ENCODE results near the gene TMA7. TPM values are rescaled to one million over a fixed set of nuclear protein-coding genes. Genes with fewer than 3 reads are reported as not detected.

Gene TMA7
- total and polyA plus RNA-seq, 4 donors, result 75.2 to 241 (median 113) TPM

DNA sequence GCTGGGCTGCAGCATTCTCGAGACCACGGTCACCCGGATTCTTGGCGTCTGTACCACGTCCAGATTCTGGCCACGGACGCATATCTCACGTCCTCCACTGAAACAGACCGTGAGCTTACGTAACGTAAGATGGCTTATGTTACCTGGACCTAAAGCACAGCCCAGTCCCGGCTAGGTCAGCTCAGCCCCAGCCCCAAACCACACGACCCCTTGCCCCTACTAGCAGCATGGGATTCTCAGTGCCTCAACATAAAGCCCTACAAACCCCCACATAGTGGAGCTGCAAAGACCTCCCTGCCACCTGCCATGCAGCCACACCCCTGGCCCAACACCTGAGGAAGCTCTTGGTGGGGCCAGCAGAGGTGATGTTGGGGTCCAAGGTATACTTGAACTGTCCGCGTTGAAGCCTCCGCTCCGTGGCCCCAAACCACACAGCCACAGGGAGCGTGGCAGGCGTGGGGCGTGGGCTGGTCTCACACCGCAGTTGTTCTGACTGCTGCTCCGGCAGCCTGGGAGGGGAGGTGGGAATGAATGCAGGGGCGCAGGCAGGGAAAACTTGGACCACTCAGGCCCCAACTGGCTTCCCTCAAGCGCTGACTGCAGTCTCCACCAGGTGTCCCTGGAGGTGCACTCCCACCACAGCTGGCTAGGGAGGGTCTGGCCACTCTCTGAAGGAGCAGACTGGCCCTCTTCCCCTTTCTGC, 24.7 kb upstream of the TMA7 start:
- TF ChIP-seq RXRA (IDR thresholded peaks at IDR 0.05) (no peak), FOXA2 (IDR thresholded peaks at IDR 0.05) (no peak), NR2F2 (IDR thresholded peaks at IDR 0.05) (no peak)
- TF ChIP-seq, protein P1, sequence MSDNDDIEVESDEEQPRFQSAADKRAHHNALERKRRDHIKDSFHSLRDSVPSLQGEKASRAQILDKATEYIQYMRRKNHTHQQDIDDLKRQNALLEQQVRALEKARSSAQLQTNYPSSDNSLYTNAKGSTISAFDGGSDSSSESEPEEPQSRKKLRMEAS (IDR thresholded peaks at IDR 0.05), result no peak
- H3K9ac ChIP-seq (ENCODE audit: low read depth in 1 of 2, low read length in 2 of 2), result no peak overlapping the region
- H3K27ac ChIP-seq (ENCODE audit: low read depth in 1 of 2, low read length in 2 of 2), result no peak overlapping the region
- WGBS, result 92% methylated on average over 24 of the region's 24 CpGs
- no peaks in the 10 kb centered on the region for H3K4me1 ChIP-seq (ENCODE audit: control insufficient read depth in 4 of 4, insufficient read depth in 4 of 4, low read length in 3 of 4)
- no peaks in the 10 kb centered on the region for H3K9me3 ChIP-seq (ENCODE audit: control insufficient read depth in 4 of 4, low read length in 3 of 4)
- no peak for DNase-seq (ENCODE audit: low spot score)
- H3K4me3 ChIP-seq (ENCODE audit: low read depth in 1 of 3, low read length in 3 of 3), result no peak overlapping the region
- no peaks in the 10 kb centered on the region for H3K27me3 ChIP-seq (ENCODE audit: control insufficient read depth in 4 of 4, insufficient read depth in 4 of 4, low read length in 3 of 4)
- H3K36me3 ChIP-seq (ENCODE audit: control insufficient read depth in 4 of 4, insufficient read depth in 3 of 4, low read depth in 1 of 4, low read length in 3 of 4), result peaks cover 21 to 93% (median 52%) of the 10 kb centered on the region in 4 donors

DNA sequence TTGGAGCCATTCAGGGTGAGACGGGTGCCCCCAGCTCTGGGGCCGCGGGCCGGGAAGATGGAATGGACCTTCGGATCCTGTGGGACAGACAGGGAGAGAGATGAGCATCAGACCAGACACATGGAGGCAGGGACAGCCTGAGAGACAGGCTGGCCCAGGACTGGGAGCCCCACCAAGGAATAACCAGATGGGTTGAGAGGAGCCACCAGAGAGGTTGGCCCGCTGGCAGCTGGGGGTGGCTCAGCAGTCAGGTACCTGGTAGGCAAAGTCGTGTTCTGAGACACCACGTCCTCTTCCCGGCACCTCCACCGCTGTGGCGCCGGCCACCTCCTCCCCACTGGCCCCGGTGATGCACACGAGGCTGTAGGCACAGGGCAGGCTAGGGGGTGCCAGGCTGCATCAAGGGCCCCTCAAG, 24.0 kb upstream of the TMA7 start:
- 91% methylated on average over 14 of the region's 14 CpGs for WGBS
- H3K4me3 ChIP-seq (ENCODE audit: low read depth in 1 of 3, low read length in 3 of 3), result no peak overlapping the region
- H3K9me3 ChIP-seq (ENCODE audit: control insufficient read depth in 4 of 4, low read length in 3 of 4), result no peaks in the 10 kb centered on the region
- TF ChIP-seq, protein P2, sequence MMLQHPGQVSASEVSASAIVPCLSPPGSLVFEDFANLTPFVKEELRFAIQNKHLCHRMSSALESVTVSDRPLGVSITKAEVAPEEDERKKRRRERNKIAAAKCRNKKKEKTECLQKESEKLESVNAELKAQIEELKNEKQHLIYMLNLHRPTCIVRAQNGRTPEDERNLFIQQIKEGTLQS (IDR thresholded peaks at IDR 0.05), result no peak
- TF ChIP-seq TAF1 (conservative IDR thresholded peaks at IDR 0.05), result no peak
- no peak for TF ChIP-seq HNF4A (conservative IDR thresholded peaks at IDR 0.05)
- no peak for TF ChIP-seq RXRA (IDR thresholded peaks at IDR 0.05)
- TF ChIP-seq GABPA (IDR thresholded peaks at IDR 0.05 in 1 of 2, conservative IDR thresholded peaks at IDR 0.05 in 1 of 2), result no peak
- no peak for TF ChIP-seq FOXA2 (IDR thresholded peaks at IDR 0.05)
- TF ChIP-seq YY1 (IDR thresholded peaks at IDR 0.05), result no peak
- no peak for TF ChIP-seq FOXA1 (IDR thresholded peaks at IDR 0.05)
- H3K36me3 ChIP-seq (ENCODE audit: control insufficient read depth in 4 of 4, insufficient read depth in 3 of 4, low read depth in 1 of 4, low read length in 3 of 4), result peaks cover 15 to 90% (median 46%) of the 10 kb centered on the region in 4 donors
- peaks cover 0 to 4% (median 1%) of the 10 kb centered on the region in 4 donors for H3K4me1 ChIP-seq (ENCODE audit: control insufficient read depth in 4 of 4, insufficient read depth in 4 of 4, low read length in 3 of 4)
- H3K9ac ChIP-seq (ENCODE audit: low read depth in 1 of 2, low read length in 2 of 2), result no peak overlapping the region
- no peak for DNase-seq (ENCODE audit: low spot score)
- H3K27ac ChIP-seq (ENCODE audit: low read depth in 1 of 2, low read length in 2 of 2), result no peak overlapping the region
- H3K27me3 ChIP-seq (ENCODE audit: control insufficient read depth in 4 of 4, insufficient read depth in 4 of 4, low read length in 3 of 4), result no peaks in the 10 kb centered on the region

DNA sequence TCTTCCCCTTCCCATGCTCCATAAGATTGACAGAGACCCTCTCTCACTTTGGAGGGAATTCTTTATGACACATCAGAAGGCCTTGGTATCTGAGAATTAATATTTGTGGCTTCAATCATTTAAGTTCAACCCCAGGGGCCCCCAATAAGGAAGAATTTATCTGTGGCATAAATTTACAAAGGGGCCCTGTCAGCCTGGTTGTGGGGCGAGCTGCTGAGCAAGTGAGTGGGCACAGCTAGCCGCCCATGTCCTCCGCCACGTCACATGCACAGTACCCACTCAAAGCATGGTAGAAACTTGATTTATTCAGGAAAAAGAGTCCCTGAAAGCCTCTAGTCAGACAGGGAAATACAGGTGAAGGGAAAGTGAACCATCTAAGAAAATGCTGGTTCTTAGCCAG, 23.5 kb upstream of the TMA7 start:
- Histone ChIP-seq H3K9ac (ENCODE audit: low read depth in 1 of 2, low read length in 2 of 2) (no peak overlapping the region), H3K27ac (ENCODE audit: low read depth in 1 of 2, low read length in 2 of 2) (no peak overlapping the region), H3K36me3 (ENCODE audit: control insufficient read depth in 4 of 4, insufficient read depth in 3 of 4, low read depth in 1 of 4, low read length in 3 of 4) (peaks cover 15 to 86% (median 44%) of the 10 kb centered on the region in 4 donors), H3K27me3 (ENCODE audit: control insufficient read depth in 4 of 4, insufficient read depth in 4 of 4, low read length in 3 of 4) (no peaks in the 10 kb centered on the region), H3K4me1 (ENCODE audit: control insufficient read depth in 4 of 4, insufficient read depth in 4 of 4, low read length in 3 of 4) (peaks cover 0 to 8% (median 2%) of the 10 kb centered on the region in 4 donors), H3K4me3 (ENCODE audit: low read depth in 1 of 3, low read length in 3 of 3) (no peak overlapping the region), H3K9me3 (ENCODE audit: control insufficient read depth in 4 of 4, low read length in 3 of 4) (no peaks in the 10 kb centered on the region)
- 97% methylated on average over 4 of the region's 4 CpGs for WGBS
- no peak for DNase-seq (ENCODE audit: low spot score)
- TF ChIP-seq, protein P2 (IDR thresholded peaks at IDR 0.05), result no peak
- TF ChIP-seq EGR1 (IDR thresholded peaks at IDR 0.05; ENCODE audit: low read depth in 2 of 2) (no peak), FOXA1 (IDR thresholded peaks at IDR 0.05) (no peak), RXRA (IDR thresholded peaks at IDR 0.05) (no peak), SP1 (IDR thresholded peaks at IDR 0.05) (no peak), GABPA (IDR thresholded peaks at IDR 0.05 in 1 of 2, conservative IDR thresholded peaks at IDR 0.05 in 1 of 2) (no peak), YY1 (IDR thresholded peaks at IDR 0.05) (no peak)

Measured in liver (tissue), 9 donors.